HCT116 (cell line): ENCODE data around the gene HSPA12A. TPM values are rescaled to one million over a fixed set of nuclear protein-coding genes. Genes with fewer than 3 reads are reported as not detected.

Experiments used
- ATAC-seq: fragments of 200-7000 bp; cut with Tn5 transposase; 2 replicates; pipeline ENCODE4 v1.9.1; 2020; ENCODE audit warnings: mild to moderate bottlenecking, moderate library complexity
- BruUV-seq: library from RNA; stranded (reverse); fragments of 400-500 nt; replicated peaks from 2 replicates; lab custom pipeline; 2021; lab: Mats Ljungman, UMichigan
- CTCF ChIA-PET: fragments of 300-600 bp; sonication (Branson Sonifier 250); formaldehyde crosslinking; loops from one replicate; lab custom pipeline; 2021; ENCODE audit warnings: antibody characterized with exemption; lab: Charles Lee
- POLR2A ChIA-PET: fragments of 300-600, 350-600 bp; sonication (Branson Sonifier 250); formaldehyde crosslinking; loops from one replicate; lab custom pipeline; 2021; ENCODE audit warnings: antibody characterized with exemption; lab: Charles Lee
- RAD21 ChIA-PET, 2 experiments: fragments of 300-600 bp; sonication (Branson Sonifier 250); formaldehyde crosslinking; loops; one replicate each; lab custom pipeline; 2023; ENCODE audit warnings: low total read pairs in 2 of 2; ENCODE audit not compliant: uncharacterized antibody in 2 of 2, unreplicated experiment in 2 of 2, low non-redundant PET in 1 of 2; lab: Charles Lee
- DNase-seq: peaks from one replicate; pipeline ENCODE4 v3.0.0-alpha.2; 2010; ENCODE audit warnings: low read depth, low spot score
- H2AFZ ChIP-seq: fragments of 200-600 bp; shearing (Covaris generic), sonication (generic); 2 replicates; pipeline ENCODE4 v1.6.1; 2017; ENCODE audit warnings: low read depth, mixed run types, mixed read lengths, antibody characterized with exemption, low read length; ENCODE audit not compliant: poor library complexity, severe bottlenecking
- H3K27ac ChIP-seq: 2 replicates; pipeline ENCODE4 v1.5.1; 2012; ENCODE audit warnings: low read depth, low read length
- H3K27me3 ChIP-seq: fragments of 200-600 bp; sonication (generic); 2 replicates; pipeline ENCODE4 v1.6.1; 2016; ENCODE audit warnings: mixed run types, low read length, mixed read lengths; ENCODE audit not compliant: insufficient read depth
- H3K36me3 ChIP-seq, 2 experiments: fragments of 200-500 bp in 1 of 2; fragments of 200-600 bp in 1 of 2; sonication (Bioruptor generic) in 1 of 2; sonication (generic) in 1 of 2; 2 replicates each; pipeline versions ENCODE4 v1.5.1 to v1.6.1; 2014 to 2016; ENCODE audit warnings: low read length in 2 of 2, inconsistent platforms in 1 of 2, mixed read lengths in 1 of 2, mixed run types in 1 of 2; ENCODE audit not compliant: insufficient read depth in 2 of 2, control insufficient read depth in 1 of 2
- H3K4me1 ChIP-seq, 2 experiments: fragments of 200-600 bp in 1 of 2; sonication (generic) in 1 of 2; 2 replicates each; pipeline versions ENCODE4 v1.5.1 to v1.6.1; 2012 to 2017; ENCODE audit warnings: low read length in 2 of 2, inconsistent platforms in 1 of 2, mild to moderate bottlenecking in 1 of 2, mixed read lengths in 1 of 2, mixed run types in 1 of 2, moderate library complexity in 1 of 2; ENCODE audit not compliant: insufficient read depth in 2 of 2, control insufficient read depth in 1 of 2
- H3K4me2 ChIP-seq: fragments of 200-600 bp; sonication (generic); 2 replicates; pipeline ENCODE4 v1.6.1; 2017; ENCODE audit warnings: mixed run types, low read length, mixed read lengths
- H3K4me3 ChIP-seq, 2 experiments: fragments of 200-600 bp in 1 of 2; sonication (generic) in 1 of 2; replicated peaks in 1 of 2; 2 replicates each; pipeline ENCODE4 v1.5.1; 2011 to 2016; ENCODE audit warnings: low read length in 2 of 2, control low read depth in 1 of 2, low read depth in 1 of 2, mild to moderate bottlenecking in 1 of 2, mixed read lengths in 1 of 2, mixed run types in 1 of 2
- H3K79me2 ChIP-seq: fragments of 200-600 bp; sonication (generic); 2 replicates; pipeline ENCODE4 v1.6.1; 2017; ENCODE audit warnings: mild to moderate bottlenecking, mixed run types, low read length, moderate library complexity, mixed read lengths; ENCODE audit not compliant: insufficient read depth
- H3K9ac ChIP-seq: fragments of 200-600 bp; sonication (generic); 2 replicates; pipeline ENCODE4 v1.6.1; 2016; ENCODE audit warnings: low read length, mixed read lengths
- H3K9me2 ChIP-seq: fragments of 200-600 bp; sonication (generic), shearing (Covaris generic); 2 replicates; pipeline ENCODE4 v1.6.1; 2017; ENCODE audit warnings: mixed run types, mild to moderate bottlenecking, moderate library complexity; ENCODE audit not compliant: insufficient read depth
- H3K9me3 ChIP-seq, 2 experiments: fragments of 200-500 bp in 1 of 2; fragments of 200-600 bp in 1 of 2; sonication (Bioruptor generic) in 1 of 2; sonication (generic) in 1 of 2; 2 replicates each; pipeline ENCODE4 v1.6.1; 2014 to 2017; ENCODE audit warnings: low read length in 2 of 2, mixed read lengths in 2 of 2, inconsistent platforms in 1 of 2, low read depth in 1 of 2, mild to moderate bottlenecking in 1 of 2, mixed run types in 1 of 2, moderate library complexity in 1 of 2; ENCODE audit not compliant: control insufficient read depth in 1 of 2, insufficient read depth in 1 of 2
- H4K20me1 ChIP-seq: fragments of 200-600 bp; sonication (generic), shearing (Covaris generic); 2 replicates; pipeline ENCODE4 v1.6.1; 2017; ENCODE audit warnings: mixed run types, mild to moderate bottlenecking, moderate library complexity; ENCODE audit not compliant: insufficient read depth
- ATF3 ChIP-seq: IDR thresholded peaks from 2 replicates; pipeline ENCODE4 v1.6.1; 2012
- CBX3 ChIP-seq: IDR thresholded peaks from 2 replicates; pipeline ENCODE4 v1.6.1; 2012; ENCODE audit warnings: low read depth
- CEBPB ChIP-seq: IDR thresholded peaks from 2 replicates; pipeline ENCODE4 v1.6.1; 2012; ENCODE audit warnings: low read depth
- EGR1 ChIP-seq: IDR thresholded peaks from 2 replicates; pipeline ENCODE4 v1.6.1; 2012; ENCODE audit warnings: low read depth
- FOSL1 ChIP-seq: IDR thresholded peaks from 2 replicates; pipeline ENCODE4 v1.6.1; 2012; ENCODE audit warnings: low read depth
- POLR2A ChIP-seq: IDR thresholded peaks from 2 replicates; pipeline ENCODE4 v1.7.0; 2011; ENCODE audit warnings: borderline replicate concordance; ENCODE audit not compliant: insufficient read depth, insufficient read length; ENCODE audit errors: extremely low read depth
- SIN3A ChIP-seq: IDR thresholded peaks from 2 replicates; pipeline ENCODE4 v1.6.1; 2012; ENCODE audit warnings: low read depth
- TCF7L2 ChIP-seq: IDR thresholded peaks from 2 replicates; pipeline ENCODE4 v1.7.0; 2011; ENCODE audit warnings: borderline replicate concordance, inconsistent platforms; ENCODE audit not compliant: insufficient read depth, insufficient read length; ENCODE audit errors: extremely low read depth
- YY1 ChIP-seq: IDR thresholded peaks from 2 replicates; pipeline ENCODE4 v1.6.1; 2011; ENCODE audit warnings: low read length, low read depth, moderate library complexity, mild to moderate bottlenecking; ENCODE audit not compliant: insufficient replicate concordance; ENCODE audit errors: extremely low read depth
- ZFX ChIP-seq: fragments of 450-650 bp; IDR thresholded peaks from 2 replicates; pipeline ENCODE4 v1.6.1; 2017
- intact Hi-C: fragments of 100-400 bp; cut with micrococcal nuclease; formaldehyde crosslinking; loops from 2 replicates; pipeline ENCODE4 v1.10.0; 2022
- total RNA-seq: library from RNA; stranded (reverse); gene quantifications from one replicate; pipeline ENCODE4 v1.2.1, GENCODE V29; 2021; ENCODE audit not compliant: unreplicated experiment
- TF ChIP-seq, protein P1 (sequence below), 3 experiments: fragments of 200-600 bp in 1 of 3; sonication (generic) in 1 of 3; IDR thresholded peaks in 2 of 3; conservative IDR thresholded peaks in 1 of 3; 2 replicates each; pipeline ENCODE4 v1.5.1; 2012 to 2017; ENCODE audit warnings: low read depth in 2 of 3, low read length in 2 of 3, antibody characterized with exemption in 1 of 3, borderline replicate concordance in 1 of 3, control low read depth in 1 of 3, mild to moderate bottlenecking in 1 of 3, mixed read lengths in 1 of 3, mixed run types in 1 of 3, moderate library complexity in 1 of 3; ENCODE audit not compliant: insufficient read depth in 1 of 3

HSPA12A gene
- total RNA-seq, 1 experiment from 2014 or later = 19.8 TPM

DNA sequence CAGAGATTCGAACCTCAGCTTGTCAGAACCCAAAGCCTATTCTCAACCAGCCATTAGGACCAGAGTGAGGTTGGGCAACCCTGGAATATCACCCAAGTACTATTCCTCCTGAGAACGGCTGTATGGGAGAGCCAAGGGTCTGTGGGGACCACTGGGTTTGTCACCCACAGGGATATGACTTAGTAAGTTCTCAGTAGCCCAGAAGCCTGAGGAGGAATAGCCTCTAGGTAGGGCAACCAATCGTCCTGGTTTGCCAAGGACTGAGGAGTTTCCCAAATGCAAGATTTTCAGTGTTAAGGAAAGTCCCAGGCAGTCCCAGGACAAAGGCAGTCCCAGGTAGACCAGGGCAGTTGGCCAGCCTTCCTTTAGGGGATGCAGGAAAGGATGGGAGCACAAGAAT, 74.9 kb downstream of the HSPA12A start:
- CTCF ChIA-PET = no interaction called here

More for the DNA sequence above, 74.9 kb downstream of the HSPA12A start:
- Histone ChIP-seq H3K36me3 (no peaks in the 10 kb centered on the region), H3K27ac (no peak overlapping the region), H3K27me3 (no peaks in the 10 kb centered on the region), H3K4me3 (no peak overlapping the region), H3K4me1 (peaks cover 0 to 12% of the 10 kb centered on the region in 2 experiments; a peak in 1 of 4 replicates), H3K4me2 (no peak overlapping the region), H2AFZ (no peak overlapping the region)
- intact Hi-C loops = no loop called here
- ChIA-PET RAD21 (no interaction called here), POLR2A (no interaction called here)
- no peak for ATAC-seq
- no peak for TF ChIP-seq ZFX
- TF ChIP-seq CBX3 = no peak
- TF ChIP-seq SIN3A = no peak
- no peak for TF ChIP-seq TCF7L2
- TF ChIP-seq CEBPB = no peak
- TF ChIP-seq POLR2A = no peak
- TF ChIP-seq, protein P1, sequence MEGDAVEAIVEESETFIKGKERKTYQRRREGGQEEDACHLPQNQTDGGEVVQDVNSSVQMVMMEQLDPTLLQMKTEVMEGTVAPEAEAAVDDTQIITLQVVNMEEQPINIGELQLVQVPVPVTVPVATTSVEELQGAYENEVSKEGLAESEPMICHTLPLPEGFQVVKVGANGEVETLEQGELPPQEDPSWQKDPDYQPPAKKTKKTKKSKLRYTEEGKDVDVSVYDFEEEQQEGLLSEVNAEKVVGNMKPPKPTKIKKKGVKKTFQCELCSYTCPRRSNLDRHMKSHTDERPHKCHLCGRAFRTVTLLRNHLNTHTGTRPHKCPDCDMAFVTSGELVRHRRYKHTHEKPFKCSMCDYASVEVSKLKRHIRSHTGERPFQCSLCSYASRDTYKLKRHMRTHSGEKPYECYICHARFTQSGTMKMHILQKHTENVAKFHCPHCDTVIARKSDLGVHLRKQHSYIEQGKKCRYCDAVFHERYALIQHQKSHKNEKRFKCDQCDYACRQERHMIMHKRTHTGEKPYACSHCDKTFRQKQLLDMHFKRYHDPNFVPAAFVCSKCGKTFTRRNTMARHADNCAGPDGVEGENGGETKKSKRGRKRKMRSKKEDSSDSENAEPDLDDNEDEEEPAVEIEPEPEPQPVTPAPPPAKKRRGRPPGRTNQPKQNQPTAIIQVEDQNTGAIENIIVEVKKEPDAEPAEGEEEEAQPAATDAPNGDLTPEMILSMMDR (IDR thresholded peaks at IDR 0.05 in 2 of 3, conservative IDR thresholded peaks at IDR 0.05 in 1 of 3; ENCODE audit: borderline replicate concordance in 1 of 3, insufficient read depth in 1 of 3, low read depth in 2 of 3, low read length in 2 of 3) = no peak
- TF ChIP-seq ATF3 = no peak
- no peak for TF ChIP-seq FOSL1
- no peak for TF ChIP-seq YY1
- TF ChIP-seq EGR1 = no peak
- TF ChIP-seq, all 23 proteins: peak for 0
- Histone ChIP-seq H4K20me1 (no peaks in the 10 kb centered on the region), H3K79me2 (no peaks in the 10 kb centered on the region), H3K9me3 (no peaks in the 10 kb centered on the region), H3K9me2 (no peaks in the 10 kb centered on the region), H3K9ac (no peak overlapping the region)
- DNase-seq = no peak
- no TSS peak for BruUV-seq
